Endothelial cell (in vitro differentiated cells): ENCODE measurements around the gene STUB1. TPM values are rescaled to one million over a fixed set of nuclear protein-coding genes. Genes with fewer than 3 reads are reported as not detected.

Source experiments
- DNase-seq: peaks from one replicate; pipeline ENCODE4 v3.0.0; 2021; ENCODE audit warnings: low spot score
- H3K27ac Mint-ChIP-seq: one replicate; pipeline ENCODE4 v1.8.0; 2021; ENCODE audit warnings: mixed read lengths, inconsistent platforms; ENCODE audit not compliant: unreplicated experiment
- H3K27me3 Mint-ChIP-seq: one replicate; pipeline ENCODE4 v1.8.0; 2021; ENCODE audit warnings: mild to moderate bottlenecking, moderate library complexity, mixed read lengths, inconsistent platforms; ENCODE audit not compliant: unreplicated experiment
- H3K36me3 Mint-ChIP-seq: one replicate; pipeline ENCODE4 v1.8.0; 2021; ENCODE audit warnings: mild to moderate bottlenecking, low read depth, mixed read lengths, inconsistent platforms; ENCODE audit not compliant: unreplicated experiment
- H3K4me1 Mint-ChIP-seq: one replicate; pipeline ENCODE4 v1.8.0; 2021; ENCODE audit warnings: mild to moderate bottlenecking, mixed read lengths, inconsistent platforms; ENCODE audit not compliant: unreplicated experiment
- H3K4me3 Mint-ChIP-seq: one replicate; pipeline ENCODE4 v1.8.0; 2021; ENCODE audit warnings: mild to moderate bottlenecking, mixed read lengths, inconsistent platforms; ENCODE audit not compliant: unreplicated experiment
- H3K9me3 Mint-ChIP-seq: one replicate; pipeline ENCODE4 v1.8.0; 2021; ENCODE audit warnings: mixed read lengths, inconsistent platforms; ENCODE audit not compliant: unreplicated experiment
- total RNA-seq: library from RNA; stranded (reverse); fragmentation: NEBNext Ultra II Directional; extraction: Animal tissue kit (Norgen Biotek cat#: 25700); gene quantifications from one replicate; pipeline ENCODE4 v1.2.1, GENCODE V29; 2021; ENCODE audit not compliant: unreplicated experiment
- TF ChIP-seq, protein P1 (sequence below): fragments of 200-600 bp; sonication (generic); IDR thresholded peaks from one replicate; pipeline ENCODE4 v1.5.0; 2021; ENCODE audit warnings: antibody characterized with exemption; ENCODE audit not compliant: unreplicated experiment

Gene STUB1
- total RNA-seq, 1 donor from 2014 or later: 93.7 TPM

- Mint-ChIP-seq H3K4me3 (no peak within 1 kb of the TSS), H3K9me3 (no peaks in the 10 kb centered on the region), H3K27ac (no peak within 1 kb of the TSS), H3K4me1 (no peaks in the 10 kb centered on the region), H3K27me3 (peaks cover 14% of the 10 kb centered on the region), H3K36me3 (no peaks in the 10 kb centered on the region)
- TF ChIP-seq, protein P1, sequence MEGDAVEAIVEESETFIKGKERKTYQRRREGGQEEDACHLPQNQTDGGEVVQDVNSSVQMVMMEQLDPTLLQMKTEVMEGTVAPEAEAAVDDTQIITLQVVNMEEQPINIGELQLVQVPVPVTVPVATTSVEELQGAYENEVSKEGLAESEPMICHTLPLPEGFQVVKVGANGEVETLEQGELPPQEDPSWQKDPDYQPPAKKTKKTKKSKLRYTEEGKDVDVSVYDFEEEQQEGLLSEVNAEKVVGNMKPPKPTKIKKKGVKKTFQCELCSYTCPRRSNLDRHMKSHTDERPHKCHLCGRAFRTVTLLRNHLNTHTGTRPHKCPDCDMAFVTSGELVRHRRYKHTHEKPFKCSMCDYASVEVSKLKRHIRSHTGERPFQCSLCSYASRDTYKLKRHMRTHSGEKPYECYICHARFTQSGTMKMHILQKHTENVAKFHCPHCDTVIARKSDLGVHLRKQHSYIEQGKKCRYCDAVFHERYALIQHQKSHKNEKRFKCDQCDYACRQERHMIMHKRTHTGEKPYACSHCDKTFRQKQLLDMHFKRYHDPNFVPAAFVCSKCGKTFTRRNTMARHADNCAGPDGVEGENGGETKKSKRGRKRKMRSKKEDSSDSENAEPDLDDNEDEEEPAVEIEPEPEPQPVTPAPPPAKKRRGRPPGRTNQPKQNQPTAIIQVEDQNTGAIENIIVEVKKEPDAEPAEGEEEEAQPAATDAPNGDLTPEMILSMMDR: no peak
- DNase-seq: no peak
Measured at GRCh38 chr16:674968-675883, 5.0 kb upstream of the STUB1 start, which contains the start of gene RHBDL1. RHBDL1 (plus strand) TSS chr16:675671; CDS start chr16:675791, 120 bp downstream.

GRCh38 chr16:675884-676564 lies 4.2 kb upstream of the STUB1 start:
- H3K36me3 Mint-ChIP-seq: no peaks in the 10 kb centered on the region
- H3K27me3 Mint-ChIP-seq: peaks cover 13% of the 10 kb centered on the region
- no peak overlapping the region for H3K27ac Mint-ChIP-seq
- TF ChIP-seq, protein P1: no peak
- no peaks in the 10 kb centered on the region for H3K9me3 Mint-ChIP-seq
- peaks cover under 1% of the 10 kb centered on the region for H3K4me1 Mint-ChIP-seq
- H3K4me3 Mint-ChIP-seq: no peak overlapping the region
- no peak for DNase-seq

- DNase-seq: no peak
Measured at GRCh38 chr16:676565-676902, 3.7 kb upstream of the STUB1 start.

DNA sequence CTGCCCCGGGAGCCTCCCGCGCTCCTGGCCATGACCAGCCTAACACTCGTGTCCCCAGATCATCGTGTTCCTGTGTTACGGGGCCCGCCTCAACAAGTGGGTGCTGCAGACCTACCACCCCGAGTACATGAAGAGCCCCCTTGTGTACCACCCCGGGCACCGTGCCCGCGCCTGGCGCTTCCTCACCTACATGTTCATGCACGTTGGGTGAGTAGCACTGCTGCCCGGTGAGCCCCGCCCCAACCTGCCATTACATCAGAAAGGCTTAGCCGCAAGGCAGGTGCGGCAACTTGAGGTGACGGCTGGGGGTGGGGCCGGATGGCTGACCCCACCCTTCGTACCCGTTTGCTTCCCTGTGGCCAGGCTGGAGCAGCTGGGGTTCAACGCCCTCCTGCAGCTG lies 3.3 kb upstream of the STUB1 start:
- no peaks in the 10 kb centered on the region for H3K9me3 Mint-ChIP-seq
- no peak overlapping the region for H3K27ac Mint-ChIP-seq
- H3K36me3 Mint-ChIP-seq: no peaks in the 10 kb centered on the region
- H3K27me3 Mint-ChIP-seq: peaks cover 15% of the 10 kb centered on the region
- no peak for DNase-seq
- H3K4me1 Mint-ChIP-seq: peaks cover 3% of the 10 kb centered on the region
- no peak overlapping the region for H3K4me3 Mint-ChIP-seq
- TF ChIP-seq, protein P1: no peak

More at GRCh38 chr16:676565-676902, 3.7 kb upstream of the STUB1 start:
- H3K4me1 Mint-ChIP-seq: peaks cover 3% of the 10 kb centered on the region
- TF ChIP-seq, protein P1: no peak
- H3K9me3 Mint-ChIP-seq: no peaks in the 10 kb centered on the region
- no peak overlapping the region for H3K4me3 Mint-ChIP-seq
- H3K27me3 Mint-ChIP-seq: peaks cover 14% of the 10 kb centered on the region
- H3K36me3 Mint-ChIP-seq: no peaks in the 10 kb centered on the region
- H3K27ac Mint-ChIP-seq: no peak overlapping the region
